HEK293 (cell line): ENCODE data around the gene AMER2.

Source experiments
- ZNF239 ChIP-seq: fragments of 450-650 bp; formaldehyde crosslinking; IDR thresholded peaks from 2 replicates; pipeline ENCODE4 v1.5.1; 2016; ENCODE audit warnings: missing biosample characterization, missing genetic modification characterization
- TF ChIP-seq, protein P1 (sequence below): fragments of 450-650 bp; formaldehyde crosslinking; IDR thresholded peaks from 2 replicates; pipeline ENCODE4 v1.5.1; 2017; ENCODE audit warnings: missing biosample characterization, missing genetic modification characterization

- no peak for TF ChIP-seq ZNF239 (tag by site-specific recombination)
- TF ChIP-seq, protein P1, sequence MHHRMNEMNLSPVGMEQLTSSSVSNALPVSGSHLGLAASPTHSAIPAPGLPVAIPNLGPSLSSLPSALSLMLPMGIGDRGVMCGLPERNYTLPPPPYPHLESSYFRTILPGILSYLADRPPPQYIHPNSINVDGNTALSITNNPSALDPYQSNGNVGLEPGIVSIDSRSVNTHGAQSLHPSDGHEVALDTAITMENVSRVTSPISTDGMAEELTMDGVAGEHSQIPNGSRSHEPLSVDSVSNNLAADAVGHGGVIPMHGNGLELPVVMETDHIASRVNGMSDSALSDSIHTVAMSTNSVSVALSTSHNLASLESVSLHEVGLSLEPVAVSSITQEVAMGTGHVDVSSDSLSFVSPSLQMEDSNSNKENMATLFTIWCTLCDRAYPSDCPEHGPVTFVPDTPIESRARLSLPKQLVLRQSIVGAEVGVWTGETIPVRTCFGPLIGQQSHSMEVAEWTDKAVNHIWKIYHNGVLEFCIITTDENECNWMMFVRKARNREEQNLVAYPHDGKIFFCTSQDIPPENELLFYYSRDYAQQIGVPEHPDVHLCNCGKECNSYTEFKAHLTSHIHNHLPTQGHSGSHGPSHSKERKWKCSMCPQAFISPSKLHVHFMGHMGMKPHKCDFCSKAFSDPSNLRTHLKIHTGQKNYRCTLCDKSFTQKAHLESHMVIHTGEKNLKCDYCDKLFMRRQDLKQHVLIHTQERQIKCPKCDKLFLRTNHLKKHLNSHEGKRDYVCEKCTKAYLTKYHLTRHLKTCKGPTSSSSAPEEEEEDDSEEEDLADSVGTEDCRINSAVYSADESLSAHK (tag by site-specific recombination) = no peak
Measured at GRCh38 chr13:25207291-25207810, 35.3 kb upstream of the AMER2 start.
